ENCODE results near the gene MCM10. TPM values are rescaled to one million over a fixed set of nuclear protein-coding genes. Genes with fewer than 3 reads are reported as not detected.
"Not testable (repeated sequence)": the region's sequence is repeated elsewhere in the genome, so short reads cannot be mapped to it uniquely, and the experiment has no call there.

Gene MCM10
- total RNA-seq, 1 donor from 2014 or later: 1.5 TPM

- Histone ChIP-seq H3K4me2 (ENCODE audit: low read length) (no peak overlapping the region), H3K9me3 (ENCODE audit: insufficient read depth, low read depth, low read length) (no peaks in the 10 kb centered on the region), H2AFZ (ENCODE audit: low read depth, low read length) (no peak overlapping the region), H3K27ac (ENCODE audit: low read depth, low read length) (no peak overlapping the region), H3K4me3 (ENCODE audit: insufficient read depth, low read depth, low read length) (no peak overlapping the region), H3K36me3 (ENCODE audit: insufficient read depth, low read length) (peaks cover 5% of the 10 kb centered on the region), H4K20me1 (ENCODE audit: insufficient read depth, low read length) (peaks cover 4% of the 10 kb centered on the region), H3K9ac (ENCODE audit: low read length) (no peak overlapping the region), H3K79me2 (ENCODE audit: insufficient read depth, low read length) (no peaks in the 10 kb centered on the region), H3K27me3 (ENCODE audit: insufficient read depth, low read length) (no peaks in the 10 kb centered on the region), H3K4me1 (ENCODE audit: insufficient read depth, low read length) (no peaks in the 10 kb centered on the region)
- TF ChIP-seq EZH2 (IDR thresholded peaks at IDR 0.05; ENCODE audit: insufficient read depth, low read length): no peak
- TF ChIP-seq CTCF (IDR thresholded peaks at IDR 0.05; ENCODE audit: insufficient read depth, low read depth, low read length): no peak
- peaks cover 5% of the 10 kb centered on the region for H3K9me3 Mint-ChIP-seq (ENCODE audit: unreplicated experiment)
- DNase-seq (ENCODE audit: low read depth) (no peak), FAIRE-seq (no peak)
- no peak overlapping the region for H3K27ac Mint-ChIP-seq (ENCODE audit: unreplicated experiment)
- peaks cover 32% of the 10 kb centered on the region for H3K36me3 Mint-ChIP-seq (ENCODE audit: low read depth, unreplicated experiment)
- no peak overlapping the region for H3K4me3 Mint-ChIP-seq (ENCODE audit: unreplicated experiment)
- H3K4me1 Mint-ChIP-seq (ENCODE audit: low read depth, unreplicated experiment): peaks cover 5% of the 10 kb centered on the region
- H3K27me3 Mint-ChIP-seq (ENCODE audit: low read depth, unreplicated experiment): no peaks in the 10 kb centered on the region
These were observed 15.0 kb upstream of the MCM10 start for GRCh38 chr10:13146379-13146778.

- no peaks in the 10 kb centered on the region for H3K27me3 ChIP-seq (ENCODE audit: insufficient read depth, low read length)
- H3K9ac ChIP-seq (ENCODE audit: low read length): no peak overlapping the region
- no peaks in the 10 kb centered on the region for H3K4me1 ChIP-seq (ENCODE audit: insufficient read depth, low read length)
- no peak overlapping the region for H3K4me3 ChIP-seq (ENCODE audit: insufficient read depth, low read depth, low read length)
- Mint-ChIP-seq H3K27ac (ENCODE audit: unreplicated experiment) (no peak overlapping the region), H3K4me1 (ENCODE audit: low read depth, unreplicated experiment) (peaks cover 5% of the 10 kb centered on the region), H3K36me3 (ENCODE audit: low read depth, unreplicated experiment) (peaks cover 29% of the 10 kb centered on the region), H3K27me3 (ENCODE audit: low read depth, unreplicated experiment) (no peaks in the 10 kb centered on the region), H3K9me3 (ENCODE audit: unreplicated experiment) (peaks cover 5% of the 10 kb centered on the region), H3K4me3 (ENCODE audit: unreplicated experiment) (no peak overlapping the region)
- FAIRE-seq: no peak
- peaks cover 5% of the 10 kb centered on the region for H3K36me3 ChIP-seq (ENCODE audit: insufficient read depth, low read length)
- H3K9me3 ChIP-seq (ENCODE audit: insufficient read depth, low read depth, low read length): no peaks in the 10 kb centered on the region
- peaks cover 4% of the 10 kb centered on the region for H4K20me1 ChIP-seq (ENCODE audit: insufficient read depth, low read length)
- H3K79me2 ChIP-seq (ENCODE audit: insufficient read depth, low read length): no peaks in the 10 kb centered on the region
- no peak overlapping the region for H3K4me2 ChIP-seq (ENCODE audit: low read length)
- H3K27ac ChIP-seq (ENCODE audit: low read depth, low read length): no peak overlapping the region
- no peak for TF ChIP-seq CTCF (IDR thresholded peaks at IDR 0.05; ENCODE audit: insufficient read depth, low read depth, low read length)
- no peak for TF ChIP-seq EZH2 (IDR thresholded peaks at IDR 0.05; ENCODE audit: insufficient read depth, low read length)
- H2AFZ ChIP-seq (ENCODE audit: low read depth, low read length): no peak overlapping the region
- DNase-seq (ENCODE audit: low read depth): no peak
These were observed 14.2 kb upstream of the MCM10 start for GRCh38 chr10:13147161-13147560.

- no peaks in the 10 kb centered on the region for H3K36me3 ChIP-seq (ENCODE audit: insufficient read depth, low read length)
- no peak overlapping the region for H3K27ac Mint-ChIP-seq (ENCODE audit: unreplicated experiment)
- H3K4me2 ChIP-seq (ENCODE audit: low read length): no peak overlapping the region
- H3K36me3 Mint-ChIP-seq (ENCODE audit: low read depth, unreplicated experiment): peaks cover under 1% of the 10 kb centered on the region
- H4K20me1 ChIP-seq (ENCODE audit: insufficient read depth, low read length): no peaks in the 10 kb centered on the region
- H3K27me3 Mint-ChIP-seq (ENCODE audit: low read depth, unreplicated experiment): no peaks in the 10 kb centered on the region
- TF ChIP-seq EZH2 (IDR thresholded peaks at IDR 0.05; ENCODE audit: insufficient read depth, low read length) (no peak), CTCF (IDR thresholded peaks at IDR 0.05; ENCODE audit: insufficient read depth, low read depth, low read length) (no peak)
- no peaks in the 10 kb centered on the region for H3K4me1 ChIP-seq (ENCODE audit: insufficient read depth, low read length)
- H3K79me2 ChIP-seq (ENCODE audit: insufficient read depth, low read length): no peaks in the 10 kb centered on the region
- no peaks in the 10 kb centered on the region for H3K9me3 ChIP-seq (ENCODE audit: insufficient read depth, low read depth, low read length)
- DNase-seq (ENCODE audit: low read depth): no peak
- H3K27ac ChIP-seq (ENCODE audit: low read depth, low read length): no peak overlapping the region
- no peaks in the 10 kb centered on the region for H3K27me3 ChIP-seq (ENCODE audit: insufficient read depth, low read length)
- H2AFZ ChIP-seq (ENCODE audit: low read depth, low read length): no peak overlapping the region
- no peak overlapping the region for H3K9ac ChIP-seq (ENCODE audit: low read length)
- no peak overlapping the region for H3K4me3 ChIP-seq (ENCODE audit: insufficient read depth, low read depth, low read length)
- peaks cover 4% of the 10 kb centered on the region for H3K9me3 Mint-ChIP-seq (ENCODE audit: unreplicated experiment)
- H3K4me3 Mint-ChIP-seq (ENCODE audit: unreplicated experiment): no peak overlapping the region
- H3K4me1 Mint-ChIP-seq (ENCODE audit: low read depth, unreplicated experiment): peaks cover 1% of the 10 kb centered on the region
- no peak for FAIRE-seq
These were observed 9.1 kb upstream of the MCM10 start for GRCh38 chr10:13152296-13152695.

GRCh38 chr10:13155860-13156259 is 5.5 kb upstream of the MCM10 start:
- H2AFZ ChIP-seq (ENCODE audit: low read depth, low read length); H3K27ac Mint-ChIP-seq (ENCODE audit: unreplicated experiment); H3K27ac ChIP-seq (ENCODE audit: low read depth, low read length); H3K36me3 ChIP-seq (ENCODE audit: insufficient read depth, low read length); H3K27me3 ChIP-seq (ENCODE audit: insufficient read depth, low read length); H4K20me1 ChIP-seq (ENCODE audit: insufficient read depth, low read length); FAIRE-seq; H3K4me1 Mint-ChIP-seq (ENCODE audit: low read depth, unreplicated experiment); H3K9ac ChIP-seq (ENCODE audit: low read length); H3K9me3 ChIP-seq (ENCODE audit: insufficient read depth, low read depth, low read length); H3K36me3 Mint-ChIP-seq (ENCODE audit: low read depth, unreplicated experiment); H3K4me1 ChIP-seq (ENCODE audit: insufficient read depth, low read length); H3K4me3 Mint-ChIP-seq (ENCODE audit: unreplicated experiment); H3K4me2 ChIP-seq (ENCODE audit: low read length); H3K27me3 Mint-ChIP-seq (ENCODE audit: low read depth, unreplicated experiment); H3K9me3 Mint-ChIP-seq (ENCODE audit: unreplicated experiment); H3K4me3 ChIP-seq (ENCODE audit: insufficient read depth, low read depth, low read length); DNase-seq (ENCODE audit: low read depth); H3K79me2 ChIP-seq (ENCODE audit: insufficient read depth, low read length): not testable (repeated sequence)
